Measurements from ENCODE around the gene B9D2. TPM values are rescaled to one million over a fixed set of nuclear protein-coding genes. Genes with fewer than 3 reads are reported as not detected.

Gene B9D2
- total and polyA plus RNA-seq, 2 of the 4 experiments (the other 2 are of a cell fraction): 6.1 to 9.7 TPM

GRCh38 chr19:41330481-41330880 lies 33.5 kb downstream of the B9D2 start:
- no peak overlapping the region for H3K14ac ChIP-seq (replicated peaks; ENCODE audit: low read depth, low read length)
- POLR2A ChIA-PET (ENCODE audit: unreplicated experiment): no interaction called here

More at GRCh38 chr19:41330481-41330880, 33.5 kb downstream of the B9D2 start:
- no peak overlapping the region for H4K8ac ChIP-seq (ENCODE audit: low read depth in 2 of 2, low read length in 2 of 2)
- no peak for ATAC-seq (ENCODE audit: low read depth)
- H3K23ac ChIP-seq (ENCODE audit: low read depth, low read length): no peak overlapping the region
- in situ Hi-C loops (cut with MboI; ENCODE audit: low sequenced_read_pairs) (no loop called here), intact Hi-C loops (cut with micrococcal nuclease) (no loop called here), dilution Hi-C loops (cut with HindIII; ENCODE audit: low sequenced_read_pairs, unreplicated experiment) (no loop called here)
- H3K18ac ChIP-seq (ENCODE audit: low read depth, low read length): no peak overlapping the region
- H2BK15ac ChIP-seq (ENCODE audit: low read depth, low read length): no peak overlapping the region
- no peak overlapping the region for H3K56ac ChIP-seq (ENCODE audit: extremely low read depth, insufficient read depth, low read length)
- H4K20me1 ChIP-seq (ENCODE audit: insufficient read depth, low read length): peaks cover 27% of the 10 kb centered on the region
- H4K5ac ChIP-seq (ENCODE audit: low read depth, low read length): no peak overlapping the region
- H3K4ac ChIP-seq (ENCODE audit: low read depth, low read length): no peak overlapping the region
- H3K4me1 ChIP-seq (ENCODE audit: control insufficient read depth, insufficient read depth, low read length): peaks cover 29% of the 10 kb centered on the region
- H3K36me3 ChIP-seq (ENCODE audit: control insufficient read depth, insufficient read depth, low read length): peaks cover 44% of the 10 kb centered on the region
- H3K9me3 ChIP-seq (ENCODE audit: control insufficient read depth, insufficient read depth, low read length): no peaks in the 10 kb centered on the region
- CTCF ChIA-PET: no interaction called here
- H3K9ac ChIP-seq (ENCODE audit: low read depth, low read length): no peak overlapping the region
- no peak overlapping the region for H2AK9ac ChIP-seq (replicated peaks; ENCODE audit: low read depth, low read length, poor library complexity)
- BruUV-seq (replicated peaks): no TSS peak
- WGBS, 2 experiments (ENCODE audit: extremely low coverage in 2 of 2, insufficient read length in 1 of 2): no CpG with 5 or more reads among the region's 4 CpGs
- no peak overlapping the region for H2BK20ac ChIP-seq (ENCODE audit: low read depth, low read length)
- H3K9me1 ChIP-seq (ENCODE audit: insufficient read depth, low read length): peaks cover 20% of the 10 kb centered on the region
- H3K27me3 ChIP-seq (ENCODE audit: control insufficient read depth, insufficient read depth, low read length): no peaks in the 10 kb centered on the region
- no peak overlapping the region for H2AK5ac ChIP-seq (ENCODE audit: low read depth, low read length)
- DNase-seq: no peak
- H3K27ac ChIP-seq (ENCODE audit: insufficient read depth, low read length): no peak overlapping the region
- no peak for TF ChIP-seq MXI1 (IDR thresholded peaks at IDR 0.05; ENCODE audit: borderline replicate concordance, low read depth, low read length)
- no peak overlapping the region for H2BK5ac ChIP-seq (ENCODE audit: low read depth, low read length, poor library complexity, severe bottlenecking)
- H3K79me1 ChIP-seq (ENCODE audit: low read depth in 1 of 2, low read length in 2 of 2): peaks cover 23 to 58% of the 10 kb centered on the region in 2 experiments
- H4K91ac ChIP-seq (ENCODE audit: insufficient read depth, low read depth, low read length): no peak overlapping the region
- no peak overlapping the region for H2AFZ ChIP-seq (replicated peaks; ENCODE audit: low read length, poor library complexity)
- H3K4me3 ChIP-seq (ENCODE audit: insufficient read depth, low read depth, low read length): no peak overlapping the region
- no peak overlapping the region for H2BK120ac ChIP-seq (ENCODE audit: low read depth, low read length)
- H3K4me2 ChIP-seq (ENCODE audit: low read depth, low read length): no peak overlapping the region

Data from IMR-90 (cell line).